ENCODE data around the gene NRSN1. TPM values are rescaled to one million over a fixed set of nuclear protein-coding genes. Genes with fewer than 3 reads are reported as not detected.

The NRSN1 gene, protein sequence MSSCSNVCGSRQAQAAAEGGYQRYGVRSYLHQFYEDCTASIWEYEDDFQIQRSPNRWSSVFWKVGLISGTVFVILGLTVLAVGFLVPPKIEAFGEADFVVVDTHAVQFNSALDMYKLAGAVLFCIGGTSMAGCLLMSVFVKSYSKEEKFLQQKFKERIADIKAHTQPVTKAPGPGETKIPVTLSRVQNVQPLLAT
- not detected for total RNA-seq
- long read RNA-seq, donor 1, result 0 reads
- long read RNA-seq, donor 2, result 0 reads

GRCh38 chr6:24125980-24126379, at the start of gene NRSN1:
Gene NRSN1 (plus strand): TSS chr6:24126215. CDS start chr6:24134328, 8,113 bp downstream.
- no peak for DNase-seq (ENCODE audit: low spot score)
- intact Hi-C loops (cut with DNase I), result no loop called here

GRCh38 chr6:24078200-24078599, 47.8 kb upstream of the NRSN1 start:
- intact Hi-C loops (cut with DNase I), result no loop called here
- DNase-seq (ENCODE audit: low spot score), result no peak

- no peak for DNase-seq (ENCODE audit: low spot score)
- intact Hi-C loops (cut with DNase I), result no loop called here
These were observed 46.9 kb upstream of the NRSN1 start for GRCh38 chr6:24079076-24079475.

DNA sequence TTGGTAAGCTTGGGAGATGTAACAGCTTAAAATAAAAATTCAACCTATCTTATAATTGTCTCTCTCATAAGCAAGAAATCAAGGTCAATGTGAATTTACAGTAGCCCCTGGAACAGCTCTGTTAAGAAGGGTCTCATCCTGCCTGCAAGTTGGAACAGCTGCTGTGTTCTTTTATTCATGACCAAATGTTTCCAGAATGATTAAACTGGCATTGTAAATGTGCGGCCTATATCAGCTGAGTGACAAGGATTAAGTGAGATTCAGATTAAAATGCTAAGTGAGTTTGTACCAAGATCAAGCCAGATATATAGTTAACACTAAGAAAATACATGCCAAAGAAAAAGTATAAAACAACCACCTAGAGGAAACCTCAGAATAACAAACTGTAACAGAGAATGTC, 45.3 kb upstream of the NRSN1 start:
- DNase-seq (ENCODE audit: low spot score), result no peak
- intact Hi-C loops (cut with DNase I), result no loop called here

GRCh38 chr6:24089736-24090135, 36.3 kb upstream of the NRSN1 start:
- no peak for DNase-seq (ENCODE audit: low spot score)
- intact Hi-C loops (cut with DNase I), result no loop called here

GRCh38 chr6:24092407-24092806, 33.6 kb upstream of the NRSN1 start:
- intact Hi-C loops (cut with DNase I), result no loop called here
- DNase-seq (ENCODE audit: low spot score), result no peak

DNA sequence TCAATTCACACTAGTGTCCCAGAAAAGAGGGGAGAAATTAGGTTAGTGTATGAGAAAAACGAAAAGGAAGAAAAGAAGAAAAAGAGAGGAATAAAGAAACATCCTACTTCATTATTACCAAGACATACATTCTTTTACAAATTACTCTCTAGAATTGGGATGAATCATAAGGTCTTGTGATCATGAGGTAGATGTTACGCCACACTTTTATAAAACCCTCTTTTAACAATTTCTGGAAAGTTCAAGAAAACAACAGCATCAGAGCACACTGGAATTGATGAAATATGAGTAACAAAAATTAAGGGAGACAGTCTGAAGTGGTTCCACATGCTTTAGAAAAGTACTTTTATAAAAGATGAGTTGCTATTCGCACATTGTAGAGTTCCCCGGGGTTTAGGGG, 32.6 kb upstream of the NRSN1 start:
- intact Hi-C loops (cut with DNase I), result no loop called here

DNA sequence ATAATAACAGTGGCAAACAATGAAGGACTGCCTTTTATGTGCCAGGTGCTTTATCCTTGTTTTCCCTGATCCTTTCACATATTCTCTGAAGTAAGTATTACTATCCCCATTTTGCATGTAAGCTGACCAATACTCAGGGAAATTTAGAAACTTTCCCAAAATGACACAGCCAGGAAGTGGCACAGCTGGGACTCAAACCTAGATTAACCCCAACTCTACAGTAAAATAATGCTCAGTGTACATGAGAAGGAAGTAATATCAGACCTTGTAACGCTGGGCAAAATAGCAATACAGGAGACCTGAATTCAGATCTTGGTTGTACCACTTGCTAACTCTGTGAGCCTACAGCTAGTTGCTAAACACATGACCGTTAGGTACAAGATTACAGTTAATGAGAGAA, 26.8 kb upstream of the NRSN1 start:
- intact Hi-C loops (cut with DNase I), result no loop called here
- DNase-seq (ENCODE audit: low spot score), result no peak

More for the DNA sequence above, 32.6 kb upstream of the NRSN1 start:
- DNase-seq (ENCODE audit: low spot score), result no peak

DNA sequence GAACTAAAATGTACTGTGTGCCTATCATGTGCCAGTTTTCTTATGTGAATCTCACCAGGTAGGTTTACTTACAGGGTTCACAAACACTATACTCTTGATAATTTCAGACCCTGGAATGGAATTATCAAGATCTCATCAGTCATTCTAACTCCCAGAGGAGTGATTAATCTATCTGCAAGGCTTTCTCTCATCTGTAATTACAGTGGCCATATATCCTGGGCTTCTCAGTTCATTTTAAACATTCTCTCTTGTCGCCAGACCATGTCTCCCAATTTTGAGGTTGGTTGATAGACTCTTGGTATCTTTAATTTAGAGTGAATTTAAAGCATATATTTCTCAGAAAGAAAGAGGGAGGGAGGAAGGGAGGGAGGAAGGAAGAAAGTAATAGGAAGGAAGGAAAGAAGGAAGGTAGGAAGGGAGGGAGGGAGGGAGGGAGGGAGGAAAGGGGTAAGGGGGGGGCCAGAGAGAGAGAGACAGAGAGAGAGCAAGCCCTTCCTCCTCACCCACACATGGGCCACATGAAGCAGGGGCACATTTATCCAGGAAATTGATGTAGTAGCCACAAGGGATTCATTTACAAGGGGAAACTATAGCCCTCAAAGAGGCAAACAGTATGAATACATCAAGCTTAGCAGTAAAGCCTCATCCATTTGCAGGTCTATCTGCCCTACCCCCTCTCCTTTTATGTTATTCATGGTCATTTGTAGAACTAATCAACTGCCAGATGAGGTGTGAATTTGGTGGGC, 25.8 kb upstream of the NRSN1 start:
- DNase-seq (ENCODE audit: low spot score), result no peak
- intact Hi-C loops (cut with DNase I), result no loop called here

- DNase-seq (ENCODE audit: low spot score), result no peak
These were observed 25.3 kb upstream of the NRSN1 start for GRCh38 chr6:24100770-24101155.

DNA sequence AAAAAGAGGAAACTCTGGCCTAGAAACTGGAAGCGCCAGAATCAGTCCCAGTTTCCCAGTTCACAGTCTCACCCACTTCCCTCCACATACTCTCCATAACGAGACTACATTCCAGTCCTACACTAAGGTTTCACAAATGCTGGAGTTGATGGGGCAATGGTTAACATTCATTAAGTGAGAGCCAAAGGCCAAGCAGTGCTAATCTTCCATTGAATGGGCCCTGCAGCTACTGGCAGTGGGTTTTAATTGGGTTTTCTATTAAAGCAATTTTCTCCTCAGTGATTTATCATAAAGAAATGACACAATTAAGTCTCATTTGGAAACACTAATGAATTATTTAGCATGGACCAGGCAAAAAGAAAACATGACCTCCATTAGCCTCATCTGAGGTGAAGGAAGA, 20.8 kb upstream of the NRSN1 start:
- DNase-seq (ENCODE audit: low spot score), result no peak
- intact Hi-C loops (cut with DNase I), result no loop called here

More at GRCh38 chr6:24100770-24101155, 25.3 kb upstream of the NRSN1 start:
- intact Hi-C loops (cut with DNase I), result no loop called here

DNA sequence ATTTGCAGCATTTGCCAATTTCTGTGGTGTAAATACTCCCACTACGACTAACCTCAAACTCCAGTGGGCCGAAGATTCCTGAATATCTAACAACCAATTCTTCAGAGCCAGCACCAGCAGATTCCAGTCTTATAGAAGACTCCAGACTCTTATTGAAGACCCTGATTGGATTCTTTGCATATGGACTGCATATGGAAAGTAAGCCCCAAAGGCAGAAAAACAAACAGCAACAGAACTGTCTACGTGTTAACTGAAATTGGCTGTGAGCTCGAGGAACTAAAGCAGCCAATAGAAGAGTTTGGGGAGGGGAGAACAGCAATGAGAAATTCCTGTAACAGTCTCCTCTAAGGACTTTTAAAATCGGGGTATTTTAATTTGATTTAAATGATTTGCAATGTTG, 19.7 kb upstream of the NRSN1 start:
- intact Hi-C loops (cut with DNase I), result no loop called here
- no peak for DNase-seq (ENCODE audit: low spot score)

DNA sequence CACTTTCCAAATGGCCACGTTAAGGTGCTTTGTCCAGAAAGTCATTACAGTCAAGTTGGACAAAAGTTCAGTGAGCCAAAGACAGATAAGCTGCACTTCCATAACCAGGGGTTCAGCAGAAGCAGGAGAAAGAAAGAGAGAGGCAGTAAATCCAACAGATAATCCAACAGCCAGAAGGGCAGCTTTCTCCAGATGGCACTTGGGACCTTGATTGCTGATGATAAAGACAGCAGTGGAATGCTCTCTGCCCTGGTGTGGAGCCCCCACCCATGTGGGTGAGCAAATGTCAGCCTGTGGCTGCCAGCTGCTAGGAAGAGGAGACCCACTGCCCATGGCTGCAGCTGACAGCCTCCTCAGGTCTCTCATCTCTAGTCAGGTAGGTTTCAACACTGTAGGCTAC, 18.7 kb upstream of the NRSN1 start:
- DNase-seq (ENCODE audit: low spot score), result no peak
- intact Hi-C loops (cut with DNase I), result no loop called here

- intact Hi-C loops (cut with DNase I), result no loop called here
- no peak for DNase-seq (ENCODE audit: low spot score)
These were observed 18.0 kb upstream of the NRSN1 start for GRCh38 chr6:24108056-24108455.

- DNase-seq (ENCODE audit: low spot score), result no peak
- intact Hi-C loops (cut with DNase I), result no loop called here
These were observed 15.6 kb upstream of the NRSN1 start for GRCh38 chr6:24110417-24110816.

DNA sequence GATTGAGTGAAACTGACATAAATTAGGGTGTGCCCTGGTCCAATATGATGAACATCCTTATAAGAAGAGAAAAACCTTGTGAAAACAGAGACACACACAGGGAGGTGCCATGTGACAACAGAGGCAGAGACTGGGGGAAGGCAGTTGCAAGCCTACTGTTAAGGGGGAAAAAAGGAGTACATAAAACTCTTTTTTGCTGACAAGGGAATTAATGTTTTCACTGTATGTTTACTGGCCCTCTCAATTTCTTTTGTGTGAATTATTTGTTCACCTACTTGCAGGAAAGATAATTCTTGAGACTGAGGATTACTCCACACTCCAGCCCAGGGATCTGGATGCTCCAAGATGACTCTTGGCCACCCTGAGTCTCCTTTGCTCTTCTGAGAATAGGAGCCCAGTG, 12.1 kb upstream of the NRSN1 start:
- intact Hi-C loops (cut with DNase I), result no loop called here
- DNase-seq (ENCODE audit: low spot score), result no peak

GRCh38 chr6:24117021-24117420, 9.0 kb upstream of the NRSN1 start:
- no peak for DNase-seq (ENCODE audit: low spot score)
- intact Hi-C loops (cut with DNase I), result no loop called here

GRCh38 chr6:24122139-24122538, 3.9 kb upstream of the NRSN1 start:
- DNase-seq (ENCODE audit: low spot score), result no peak
- intact Hi-C loops (cut with DNase I), result no loop called here

- intact Hi-C loops (cut with DNase I), result no loop called here
- no peak for DNase-seq (ENCODE audit: low spot score)
These were observed 674 bp downstream of the NRSN1 start for GRCh38 chr6:24126586-24127192.

DNA sequence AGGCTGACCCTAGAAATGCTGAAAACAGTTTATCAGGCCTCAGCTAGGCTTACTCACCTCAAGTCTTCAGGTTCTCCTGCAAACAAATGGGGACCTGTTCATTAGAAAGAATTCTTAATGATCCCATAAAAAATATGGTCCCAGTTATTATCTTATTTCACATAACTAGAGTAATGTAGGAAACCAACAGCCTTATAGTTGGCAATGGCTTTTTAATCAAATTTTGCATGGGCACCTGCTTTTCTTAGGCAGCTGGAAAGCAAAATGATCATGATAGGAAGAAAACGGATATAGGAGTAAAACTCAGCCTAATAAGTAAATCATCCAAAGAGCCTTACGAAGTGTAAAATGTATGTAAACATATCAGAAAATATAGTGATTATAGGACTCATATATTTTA, 1.3 kb downstream of the NRSN1 start:
- no peak for DNase-seq (ENCODE audit: low spot score)
- intact Hi-C loops (cut with DNase I), result no loop called here

DNA sequence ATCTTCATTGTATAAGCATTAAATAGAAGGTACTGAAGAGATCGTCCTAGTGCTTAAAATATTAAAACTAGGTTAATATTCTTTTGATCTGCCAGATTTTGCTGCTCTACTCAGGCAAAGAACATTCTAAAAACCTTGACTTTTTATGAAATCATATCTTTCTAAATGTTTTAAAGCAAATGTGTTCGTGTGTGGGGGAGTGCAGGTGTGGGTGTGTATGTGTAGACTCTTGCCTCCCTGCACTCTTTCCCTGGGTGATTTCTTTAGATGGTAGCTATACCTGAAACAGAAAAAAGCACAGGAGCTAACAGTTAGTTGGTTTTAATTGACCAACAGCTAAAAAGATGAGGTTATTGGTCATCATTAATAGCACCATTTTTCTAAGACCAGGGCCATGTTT, 5.7 kb downstream of the NRSN1 start:
- intact Hi-C loops (cut with DNase I), result no loop called here
- no peak for DNase-seq (ENCODE audit: low spot score)

Data from posterior vena cava (tissue), 2 donors.